GM18517 (cell line): Measurements from ENCODE around the gene ADCY7.

Experiments used
- ATAC-seq: cut with Tn5 transposase; IDR thresholded peaks from one replicate; pipeline ENCODE4 v1.9.1; 2021; ENCODE audit warnings: mild to moderate bottlenecking, moderate library complexity; ENCODE audit not compliant: unreplicated experiment

Gene ADCY7

DNA sequence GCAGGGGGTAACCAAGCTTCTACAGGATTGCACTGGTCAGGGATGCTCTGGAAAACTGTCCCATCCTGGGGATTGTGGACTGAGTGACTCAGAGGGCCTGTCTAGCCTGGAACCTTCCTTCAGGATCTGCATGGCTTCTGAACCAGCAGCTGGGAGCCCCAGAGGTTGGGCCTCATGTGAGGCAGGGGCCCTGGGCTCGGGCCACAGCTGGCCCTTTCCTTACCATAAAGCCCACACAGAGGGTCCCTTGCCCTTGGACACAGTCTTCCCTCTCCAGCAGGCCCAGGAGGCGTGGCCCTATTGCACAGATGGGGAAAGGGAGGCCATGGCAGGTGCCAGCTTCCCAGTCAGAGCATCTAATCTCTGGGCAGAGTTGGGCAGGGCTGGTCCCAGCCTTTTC lies 30.5 kb downstream of the ADCY7 start:
- ATAC-seq: no peak

GRCh38 chr16:50297301-50298074 lies 31.1 kb downstream of the ADCY7 start:
- no peak for ATAC-seq

DNA sequence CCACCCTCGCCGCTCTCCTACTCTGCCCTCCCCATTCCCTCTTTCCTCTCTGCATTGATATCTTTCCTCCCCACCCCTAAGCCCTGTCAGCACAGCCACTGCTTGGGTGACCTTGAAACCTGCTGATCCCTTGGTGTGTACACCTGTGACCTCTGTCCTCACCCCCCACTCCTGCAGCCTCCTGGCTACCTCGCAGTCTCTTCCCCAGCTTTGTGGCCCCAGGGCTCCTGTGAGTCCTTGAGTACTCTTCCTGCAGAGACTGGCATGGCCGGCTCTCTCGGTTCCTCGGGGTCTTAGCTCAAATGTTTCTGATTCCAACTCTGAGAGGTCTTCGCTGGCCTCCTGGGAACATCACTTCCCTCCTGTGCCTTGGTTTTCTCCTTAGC lies 31.7 kb downstream of the ADCY7 start:
- ATAC-seq: no peak

DNA sequence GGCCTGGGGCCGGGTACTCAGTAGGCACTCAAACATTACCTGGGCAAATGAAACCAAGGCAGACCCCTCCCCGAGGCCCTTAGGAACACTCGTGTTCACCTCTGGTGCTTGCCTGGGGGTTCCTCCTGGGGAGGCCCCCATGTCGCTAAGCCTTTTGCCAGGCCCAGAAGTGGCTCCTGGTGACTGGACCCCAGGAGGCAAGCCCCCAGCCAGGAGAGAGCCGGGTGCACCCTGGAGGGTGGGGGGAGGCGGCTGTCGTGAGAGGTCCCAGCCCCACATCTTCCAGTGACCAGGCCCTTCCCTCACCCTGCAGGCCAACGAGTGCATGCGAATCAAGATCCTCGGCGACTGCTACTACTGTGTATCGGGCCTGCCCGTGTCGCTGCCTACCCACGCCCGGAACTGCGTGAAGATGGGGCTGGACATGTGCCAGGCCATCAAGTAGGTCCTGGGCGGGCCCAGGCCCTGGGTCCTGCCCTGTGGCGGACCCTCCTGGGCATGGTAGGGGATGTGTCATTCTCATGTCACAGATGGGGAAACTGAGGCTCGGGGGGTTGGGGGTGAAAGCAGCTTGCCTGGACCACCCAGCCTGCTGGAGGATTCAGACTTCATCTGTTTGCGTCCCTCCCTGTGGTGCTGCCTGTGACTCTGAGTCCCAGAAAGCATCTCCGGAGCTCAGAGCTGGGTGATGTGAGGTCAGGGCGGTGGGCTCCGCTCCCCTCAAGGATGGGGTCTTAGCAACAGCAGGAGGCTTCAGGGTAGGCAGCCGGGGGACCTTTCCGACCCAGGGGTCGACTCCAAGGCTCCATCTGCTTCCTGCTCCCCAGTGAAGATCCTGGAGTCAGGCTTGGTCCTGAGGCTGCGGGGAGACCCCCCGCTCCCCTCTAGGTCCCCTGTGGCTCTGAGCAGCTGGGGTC lies 32.5 kb downstream of the ADCY7 start:
- ATAC-seq: no peak

DNA sequence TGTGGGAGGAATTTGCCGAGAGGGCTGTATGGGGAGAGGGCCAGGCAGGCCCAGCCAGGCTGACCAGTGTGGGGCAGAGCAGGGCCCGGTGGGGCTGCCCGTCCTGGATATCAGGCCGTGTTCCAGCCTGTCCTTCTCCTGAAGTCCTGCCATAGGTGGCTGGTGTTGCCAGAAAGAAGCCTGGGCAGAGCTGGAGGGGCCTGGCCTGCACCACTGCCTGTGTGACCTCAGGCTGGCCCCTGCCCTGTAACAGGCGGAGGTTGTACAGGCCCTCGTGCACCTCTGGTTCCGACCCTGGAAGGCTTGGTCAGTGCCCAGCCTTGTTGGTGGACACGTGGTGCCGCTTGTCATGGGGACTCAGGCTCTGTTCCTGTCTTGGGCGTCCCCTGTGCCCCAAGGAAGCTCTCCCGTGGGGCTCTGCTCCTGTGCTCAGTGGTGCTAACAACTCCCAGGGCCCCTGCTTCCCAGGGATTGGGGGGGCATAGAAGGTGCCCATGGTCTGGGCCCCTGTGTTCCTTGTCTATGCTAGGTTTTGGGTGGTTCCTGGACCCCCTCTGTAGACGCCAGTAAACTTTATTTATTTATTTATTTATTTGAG lies 33.3 kb downstream of the ADCY7 start:
- no peak for ATAC-seq

DNA sequence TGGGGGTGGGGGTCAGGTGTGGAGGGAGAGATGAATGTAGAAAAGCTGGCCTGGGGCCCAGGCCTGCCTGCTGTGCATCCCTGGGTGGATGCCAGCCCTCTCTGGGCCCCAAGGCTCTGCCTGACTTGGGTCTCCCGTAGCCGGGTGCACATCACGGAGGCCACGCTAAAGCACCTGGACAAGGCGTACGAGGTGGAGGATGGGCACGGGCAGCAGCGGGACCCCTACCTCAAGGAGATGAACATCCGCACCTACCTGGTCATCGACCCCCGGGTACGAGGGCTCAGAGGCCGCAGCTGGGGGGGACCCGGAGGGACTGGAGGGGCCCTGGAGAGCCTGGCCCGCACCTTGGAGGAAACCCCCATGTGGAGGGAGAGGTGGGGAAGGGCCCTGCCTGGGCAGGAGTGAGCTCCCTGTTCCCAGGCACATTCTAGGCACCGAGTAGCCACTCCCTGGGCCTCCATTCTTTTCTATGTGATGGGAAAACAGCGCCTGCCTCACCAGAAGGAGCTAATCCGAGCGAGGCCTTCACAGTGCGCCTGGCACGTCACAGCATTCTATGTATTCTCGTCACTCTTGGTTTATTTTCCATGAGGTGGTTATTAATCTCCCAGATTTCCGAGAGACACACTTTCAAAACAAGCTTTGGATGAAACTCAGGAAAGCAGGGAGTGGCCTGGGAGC lies 34.7 kb downstream of the ADCY7 start:
- no peak for ATAC-seq

DNA sequence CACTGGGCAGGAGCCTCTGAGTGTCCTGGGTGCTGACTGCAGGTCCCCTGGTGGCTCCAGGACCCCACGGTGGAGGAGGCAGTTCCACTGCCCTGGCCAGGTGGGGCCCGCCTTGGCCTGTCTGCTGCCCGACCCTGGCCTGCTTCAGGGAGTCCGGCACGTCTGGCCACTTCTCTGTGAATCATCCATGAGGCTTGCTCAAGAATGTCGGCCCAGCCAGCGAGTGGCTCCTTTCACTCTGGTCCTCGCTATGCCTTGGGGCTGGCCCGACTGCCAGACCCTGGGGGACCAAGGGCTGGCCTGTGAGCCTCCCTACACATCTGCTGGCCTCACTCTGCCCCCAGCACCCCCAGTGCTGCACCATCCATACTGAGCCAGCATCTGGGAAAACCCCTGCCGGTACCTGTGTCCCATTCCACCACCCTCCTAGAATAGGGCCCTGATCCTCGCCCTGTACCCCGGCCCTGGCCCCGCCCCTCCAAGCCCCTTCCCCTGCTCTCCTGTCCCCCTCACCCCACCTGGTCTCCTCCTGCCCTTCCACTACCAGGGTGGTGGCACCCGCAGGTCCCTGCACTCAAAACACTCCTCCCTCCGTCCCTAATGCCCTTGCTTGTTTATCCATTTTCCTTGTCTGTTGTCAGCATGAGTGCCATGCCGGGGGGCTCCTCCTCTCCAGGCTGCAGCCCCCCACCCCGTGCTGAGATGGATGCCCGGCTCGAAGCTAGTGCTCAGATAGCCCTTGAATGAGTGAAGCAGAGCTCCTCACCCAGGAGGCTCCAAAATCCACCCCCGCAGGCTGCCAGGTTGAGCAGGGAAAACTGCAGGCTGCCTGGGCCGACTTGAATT lies 35.5 kb downstream of the ADCY7 start:
- ATAC-seq: no peak

GRCh38 chr16:50302472-50303005 lies 36.2 kb downstream of the ADCY7 start:
- no peak for ATAC-seq

DNA sequence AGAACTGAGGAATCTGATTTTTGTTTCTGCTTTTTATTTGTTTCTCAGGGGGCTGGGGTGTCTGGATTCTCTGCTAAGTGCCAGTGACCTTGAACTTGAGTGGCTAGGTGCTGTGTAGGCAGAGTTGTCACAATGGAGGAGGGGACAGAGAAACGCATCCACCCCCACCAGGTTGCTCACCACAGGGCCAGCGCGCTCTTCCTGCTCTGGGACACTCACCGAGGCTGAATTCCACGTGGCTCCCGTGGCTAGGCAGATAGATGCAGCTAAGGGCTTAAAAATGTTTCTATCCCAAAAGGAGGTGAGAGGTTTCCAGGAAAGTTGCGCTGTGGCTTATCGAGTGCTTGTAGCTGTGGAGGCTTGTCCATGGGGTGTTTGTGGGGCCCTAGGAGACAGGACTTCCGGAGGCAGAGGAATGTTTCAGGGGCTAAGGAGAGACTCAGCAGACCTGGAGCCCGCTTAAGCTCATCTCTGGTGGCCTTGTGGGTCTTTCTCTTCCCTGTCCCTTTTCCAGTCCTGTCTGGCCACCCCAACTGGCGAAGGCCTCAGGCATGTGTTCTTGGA lies 36.8 kb downstream of the ADCY7 start:
- no peak for ATAC-seq

DNA sequence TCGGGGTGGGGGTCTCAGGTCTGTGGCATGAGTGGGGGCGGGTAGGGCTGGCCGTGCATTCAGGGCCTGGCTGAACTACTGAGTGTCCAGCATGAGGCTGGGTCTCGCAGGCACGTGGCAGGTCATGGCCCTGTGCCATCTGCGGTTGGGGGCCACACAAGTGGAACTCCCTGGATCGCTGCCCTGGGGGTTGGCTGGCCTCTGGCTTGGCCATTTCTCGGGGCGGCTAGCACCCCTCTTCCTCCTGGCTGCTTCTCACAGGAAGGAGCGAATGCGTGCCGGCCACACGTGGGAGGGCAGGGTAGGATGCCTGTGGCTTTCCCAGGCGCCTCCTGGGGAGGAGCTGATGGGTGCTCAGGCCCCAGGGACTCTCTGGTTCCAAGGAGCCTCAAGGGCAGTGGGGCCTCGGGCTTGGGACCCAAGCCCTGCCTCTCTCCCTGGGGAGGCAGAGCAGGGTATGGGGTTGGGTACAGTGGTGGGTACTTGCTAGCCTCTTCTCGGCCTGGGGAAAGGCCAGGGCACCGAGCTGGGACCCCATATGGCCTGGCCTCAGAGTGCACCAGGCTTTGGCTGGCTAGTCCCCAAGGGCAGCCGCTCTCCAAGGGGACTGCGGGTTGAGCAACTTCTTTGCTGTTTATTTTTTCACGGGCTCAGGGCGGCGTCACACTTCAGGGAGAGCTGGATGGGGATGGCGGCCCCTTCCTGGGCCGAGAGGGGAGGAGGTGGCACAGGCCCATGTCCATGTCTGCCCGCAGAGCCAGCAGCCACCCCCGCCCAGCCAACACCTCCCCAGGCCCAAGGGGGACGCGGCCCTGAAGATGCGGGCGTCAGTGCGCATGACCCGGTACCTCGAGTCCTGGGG lies 37.5 kb downstream of the ADCY7 start:
- no peak for ATAC-seq

- ATAC-seq: no peak
These were observed 38.4 kb downstream of the ADCY7 start for GRCh38 chr16:50304467-50305440.

- no peak for ATAC-seq
These were observed 39.2 kb downstream of the ADCY7 start for GRCh38 chr16:50305441-50306061.

- no peak for ATAC-seq
These were observed 39.9 kb downstream of the ADCY7 start for GRCh38 chr16:50306287-50306686.

DNA sequence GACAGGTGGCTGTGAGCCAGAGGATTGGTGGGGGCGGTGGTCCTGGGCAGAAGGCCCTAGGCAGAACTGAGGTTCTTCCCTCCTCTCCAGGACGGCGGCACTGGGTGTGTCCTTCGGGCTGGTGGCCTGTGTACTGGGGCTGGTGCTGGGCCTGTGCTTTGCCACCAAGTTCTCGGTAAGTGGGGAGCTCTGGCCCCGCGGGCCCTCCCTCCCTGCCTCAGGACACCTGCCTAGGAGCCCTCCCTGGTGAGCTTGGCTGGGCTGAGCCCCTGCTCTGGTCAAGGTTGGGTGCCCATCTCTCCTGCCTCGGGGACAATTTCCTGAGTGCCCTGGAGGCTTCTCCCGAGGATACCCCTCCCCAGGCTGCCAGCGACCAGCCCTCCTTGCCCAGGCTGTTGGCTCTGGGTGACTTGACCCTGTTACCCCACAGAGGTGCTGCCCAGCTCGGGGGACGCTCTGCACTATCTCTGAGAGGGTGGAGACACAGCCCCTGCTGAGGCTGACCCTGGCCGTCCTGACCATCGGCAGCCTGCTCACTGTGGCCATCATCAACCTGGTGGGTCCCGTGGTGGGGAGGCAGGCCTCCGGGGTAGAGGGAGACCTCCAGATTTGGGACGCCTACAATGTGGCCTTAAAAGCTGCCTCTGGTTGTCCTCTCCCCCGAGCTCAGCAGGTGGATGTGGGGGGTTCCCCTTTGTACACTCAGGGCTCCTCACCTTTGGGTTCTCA lies 42.0 kb downstream of the ADCY7 start:
- no peak for ATAC-seq

GRCh38 chr16:50309156-50309526 lies 42.8 kb downstream of the ADCY7 start:
- no peak for ATAC-seq

DNA sequence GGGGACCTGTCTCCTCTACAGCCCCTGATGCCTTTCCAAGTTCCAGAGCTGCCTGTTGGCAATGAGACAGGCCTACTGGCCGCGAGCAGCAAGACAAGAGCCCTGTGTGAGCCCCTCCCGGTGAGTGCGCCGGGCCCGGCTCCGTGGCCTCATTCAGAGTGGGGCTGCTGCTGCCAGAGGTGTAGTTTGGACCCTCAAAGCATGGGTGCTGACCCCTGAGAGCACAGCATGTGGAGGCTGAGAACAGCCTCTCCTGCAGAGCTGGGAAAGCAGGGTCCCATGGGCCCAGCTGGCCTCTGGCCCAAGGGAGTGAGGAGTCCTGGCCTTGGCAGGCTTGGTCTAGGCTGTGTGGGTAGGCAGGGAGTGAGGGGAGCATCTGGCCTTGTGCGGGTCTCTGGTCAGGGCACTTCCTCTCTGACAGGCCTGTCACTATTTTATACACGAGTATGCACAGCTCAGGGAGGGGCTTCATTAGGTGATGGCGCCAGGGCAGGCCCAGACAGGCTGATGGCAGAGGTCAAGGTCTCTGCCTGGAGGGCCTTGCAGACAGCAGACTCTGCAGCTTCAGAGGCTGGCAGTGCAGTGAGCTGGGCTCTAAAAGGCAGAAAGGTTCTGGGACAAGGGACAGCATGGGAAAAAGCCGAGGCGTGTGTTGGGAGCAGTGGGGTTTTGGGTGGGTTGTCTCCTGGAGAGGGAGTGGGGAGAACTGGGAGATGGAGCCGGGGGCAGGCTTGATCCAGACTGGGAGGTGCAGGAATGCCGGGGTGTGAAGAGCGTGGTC lies 43.4 kb downstream of the ADCY7 start:
- ATAC-seq: no peak
